ENCODE measurements around the gene NUP93. TPM values are rescaled to one million over a fixed set of nuclear protein-coding genes. Genes with fewer than 3 reads are reported as not detected.

NUP93 gene
- total RNA-seq, 1 experiment from 2014 or later: 144 TPM

DNA sequence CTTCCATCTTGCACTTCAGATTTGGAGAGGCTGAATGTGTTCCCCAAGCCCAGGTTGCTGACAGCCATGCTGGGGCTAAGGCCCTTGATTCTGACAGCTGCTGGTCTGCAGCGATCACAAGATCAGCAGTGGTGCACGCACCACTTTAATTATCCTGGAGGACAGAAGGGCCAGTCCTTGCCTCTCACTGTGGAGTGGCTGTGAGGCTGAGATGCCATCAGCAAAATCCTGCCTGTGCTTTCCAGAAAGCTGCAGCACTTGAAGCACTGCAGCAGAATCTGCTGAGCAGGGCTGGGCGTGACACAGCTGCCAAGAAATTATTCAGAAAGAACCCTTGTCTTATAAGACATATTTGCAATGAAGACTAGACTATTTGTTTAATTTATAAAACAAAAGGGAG, 37.1 kb downstream of the NUP93 start:
- Histone ChIP-seq H3K4me2 (ENCODE audit: low read length) (no peak overlapping the region), H3K27me3 (ENCODE audit: insufficient read depth, low read length) (no peaks in the 10 kb centered on the region), H3K4me3 (replicated peaks in 1 of 2; ENCODE audit: low read depth in 1 of 2, low read length in 2 of 2) (no peak overlapping the region), H3K9ac (ENCODE audit: low read length) (no peak overlapping the region), H3K36me3 (ENCODE audit: control insufficient read depth in 1 of 2, insufficient read depth in 2 of 2, low read length in 2 of 2) (peaks cover 3 to 4% of the 10 kb centered on the region in 2 experiments; a peak in 2 of 4 replicates), H4K20me1 (ENCODE audit: insufficient read depth) (no peaks in the 10 kb centered on the region), H3K27ac (ENCODE audit: low read depth, low read length) (no peak overlapping the region), H3K4me1 (ENCODE audit: control insufficient read depth in 1 of 2, insufficient read depth in 2 of 2, low read length in 2 of 2) (no peaks in the 10 kb centered on the region), H3K79me2 (ENCODE audit: insufficient read depth, low read length) (peaks cover 40% of the 10 kb centered on the region), H3K9me3 (ENCODE audit: control insufficient read depth in 1 of 2, insufficient read depth in 1 of 2, low read depth in 1 of 2, low read length in 2 of 2) (no peaks in the 10 kb centered on the region), H3K9me2 (ENCODE audit: insufficient read depth) (no peaks in the 10 kb centered on the region), H2AFZ (ENCODE audit: low read depth, low read length, poor library complexity, severe bottlenecking) (no peak overlapping the region)
- RAD21 ChIA-PET (ENCODE audit: low non-redundant PET in 1 of 2, low total read pairs in 2 of 2, uncharacterized antibody in 2 of 2, unreplicated experiment in 2 of 2): no interaction called here
- intact Hi-C loops (cut with micrococcal nuclease): no loop called here
- ATAC-seq (no peak), DNase-seq (ENCODE audit: low read depth, low spot score) (no peak)
- TF ChIP-seq RAD21 (IDR thresholded peaks at IDR 0.05; ENCODE audit: low read depth): no peak
- no peak for TF ChIP-seq CBX3 (IDR thresholded peaks at IDR 0.05; ENCODE audit: low read depth)
- TF ChIP-seq, protein P1, sequence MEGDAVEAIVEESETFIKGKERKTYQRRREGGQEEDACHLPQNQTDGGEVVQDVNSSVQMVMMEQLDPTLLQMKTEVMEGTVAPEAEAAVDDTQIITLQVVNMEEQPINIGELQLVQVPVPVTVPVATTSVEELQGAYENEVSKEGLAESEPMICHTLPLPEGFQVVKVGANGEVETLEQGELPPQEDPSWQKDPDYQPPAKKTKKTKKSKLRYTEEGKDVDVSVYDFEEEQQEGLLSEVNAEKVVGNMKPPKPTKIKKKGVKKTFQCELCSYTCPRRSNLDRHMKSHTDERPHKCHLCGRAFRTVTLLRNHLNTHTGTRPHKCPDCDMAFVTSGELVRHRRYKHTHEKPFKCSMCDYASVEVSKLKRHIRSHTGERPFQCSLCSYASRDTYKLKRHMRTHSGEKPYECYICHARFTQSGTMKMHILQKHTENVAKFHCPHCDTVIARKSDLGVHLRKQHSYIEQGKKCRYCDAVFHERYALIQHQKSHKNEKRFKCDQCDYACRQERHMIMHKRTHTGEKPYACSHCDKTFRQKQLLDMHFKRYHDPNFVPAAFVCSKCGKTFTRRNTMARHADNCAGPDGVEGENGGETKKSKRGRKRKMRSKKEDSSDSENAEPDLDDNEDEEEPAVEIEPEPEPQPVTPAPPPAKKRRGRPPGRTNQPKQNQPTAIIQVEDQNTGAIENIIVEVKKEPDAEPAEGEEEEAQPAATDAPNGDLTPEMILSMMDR (IDR thresholded peaks at IDR 0.05 in 2 of 3, conservative IDR thresholded peaks at IDR 0.05 in 1 of 3; ENCODE audit: borderline replicate concordance in 1 of 3, insufficient read depth in 1 of 3, low read depth in 2 of 3, low read length in 2 of 3): no peak
- TF ChIP-seq POLR2AphosphoS5 (IDR thresholded peaks at IDR 0.05; ENCODE audit: low read depth, low read length): no peak
- TF ChIP-seq FOSL1 (IDR thresholded peaks at IDR 0.05; ENCODE audit: low read depth): no peak
- TF ChIP-seq YY1 (IDR thresholded peaks at IDR 0.05; ENCODE audit: extremely low read depth, insufficient replicate concordance, low read depth, low read length): no peak
- no peak for TF ChIP-seq EZH2 (IDR thresholded peaks at IDR 0.05)
- no peak for TF ChIP-seq JUND (IDR thresholded peaks at IDR 0.05)
- TF ChIP-seq, protein P2, sequence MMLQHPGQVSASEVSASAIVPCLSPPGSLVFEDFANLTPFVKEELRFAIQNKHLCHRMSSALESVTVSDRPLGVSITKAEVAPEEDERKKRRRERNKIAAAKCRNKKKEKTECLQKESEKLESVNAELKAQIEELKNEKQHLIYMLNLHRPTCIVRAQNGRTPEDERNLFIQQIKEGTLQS (IDR thresholded peaks at IDR 0.05): no peak
- no peak for TF ChIP-seq TCF7L2 (IDR thresholded peaks at IDR 0.05; ENCODE audit: borderline replicate concordance, extremely low read depth, insufficient read depth, insufficient read length)
- no peak for TF ChIP-seq EGR1 (IDR thresholded peaks at IDR 0.05; ENCODE audit: low read depth)
- CTCF ChIA-PET: no interaction called here
- no TSS peak for BruUV-seq (replicated peaks)
- POLR2A ChIA-PET: no interaction called here

All from HCT116 (cell line).